GM12873 (cell line): ENCODE measurements around the gene GREB1.

Experiments
- CTCF ChIP-seq: IDR thresholded peaks from 2 replicates; pipeline ENCODE4 v1.5.1; 2012; ENCODE audit warnings: low read depth, mild to moderate bottlenecking, moderate library complexity, low read length, control low read depth; ENCODE audit not compliant: insufficient read depth; ENCODE audit errors: missing control alignments

Gene GREB1

GRCh38 chr2:11592671-11593574 is 59.1 kb downstream of the GREB1 start:
- no peak for TF ChIP-seq CTCF

GRCh38 chr2:11596801-11597200 is 63.0 kb downstream of the GREB1 start:
- TF ChIP-seq CTCF, result no peak

GRCh38 chr2:11597538-11598225 is 63.8 kb downstream of the GREB1 start:
- TF ChIP-seq CTCF, result no peak

GRCh38 chr2:11598228-11598731 is 64.4 kb downstream of the GREB1 start:
- TF ChIP-seq CTCF, result no peak

GRCh38 chr2:11602563-11603204 is 68.8 kb downstream of the GREB1 start:
- no peak for TF ChIP-seq CTCF

GRCh38 chr2:11610624-11611242 is 76.9 kb downstream of the GREB1 start:
- no peak for TF ChIP-seq CTCF

GRCh38 chr2:11611251-11611650 is 77.4 kb downstream of the GREB1 start:
- no peak for TF ChIP-seq CTCF
